HG02973 (cell line): ENCODE data around the gene APOBEC3A.
"Not testable (repeated sequence)": the region's sequence is repeated elsewhere in the genome, so short reads cannot be mapped to it uniquely, and the experiment has no call there.

Experiments used
- ATAC-seq: cut with Tn5 transposase; IDR thresholded peaks from one replicate; pipeline ENCODE4 v1.9.1; 2021; ENCODE audit warnings: moderate library complexity; ENCODE audit not compliant: unreplicated experiment

Gene APOBEC3A

DNA sequence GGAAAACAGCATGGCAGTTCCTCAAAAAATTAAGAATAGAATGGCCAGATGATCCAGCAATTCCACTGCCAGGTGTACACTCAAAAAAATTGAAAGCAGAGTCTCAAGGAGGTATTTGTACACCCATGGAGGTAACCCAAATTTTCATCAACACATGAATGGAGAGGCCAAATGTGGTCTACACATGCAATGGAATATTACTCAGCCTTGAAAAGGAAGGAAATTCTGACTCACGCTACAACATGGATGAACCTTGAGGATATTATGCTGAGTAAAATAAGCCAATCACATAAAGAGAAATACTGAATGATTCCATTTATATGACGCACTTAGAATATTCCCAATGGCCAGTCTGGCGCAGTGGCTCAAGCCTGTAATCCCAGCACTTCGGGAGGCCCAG, 19.9 kb downstream of the APOBEC3A start:
- ATAC-seq, result not testable (repeated sequence)

DNA sequence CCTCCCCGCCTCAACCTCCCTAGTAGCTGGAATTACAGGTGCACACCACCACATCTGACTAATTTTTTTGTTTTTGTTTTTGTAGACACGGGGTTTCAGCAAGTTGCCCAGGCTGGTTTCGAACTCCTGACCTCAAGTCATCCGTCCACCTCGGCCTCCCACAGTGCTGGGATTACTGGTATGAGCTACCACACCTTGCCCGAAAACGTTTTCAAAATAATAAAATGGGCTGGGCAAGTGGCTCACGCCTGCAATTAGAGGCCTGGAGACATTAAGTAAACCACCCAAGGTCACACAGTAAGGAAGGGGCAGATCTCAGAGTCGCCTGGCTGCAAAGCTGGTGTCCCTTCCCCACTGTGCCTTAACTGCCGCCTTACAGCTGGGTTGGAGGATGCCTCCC, 23.2 kb downstream of the APOBEC3A start:
- ATAC-seq, result not testable (repeated sequence)

DNA sequence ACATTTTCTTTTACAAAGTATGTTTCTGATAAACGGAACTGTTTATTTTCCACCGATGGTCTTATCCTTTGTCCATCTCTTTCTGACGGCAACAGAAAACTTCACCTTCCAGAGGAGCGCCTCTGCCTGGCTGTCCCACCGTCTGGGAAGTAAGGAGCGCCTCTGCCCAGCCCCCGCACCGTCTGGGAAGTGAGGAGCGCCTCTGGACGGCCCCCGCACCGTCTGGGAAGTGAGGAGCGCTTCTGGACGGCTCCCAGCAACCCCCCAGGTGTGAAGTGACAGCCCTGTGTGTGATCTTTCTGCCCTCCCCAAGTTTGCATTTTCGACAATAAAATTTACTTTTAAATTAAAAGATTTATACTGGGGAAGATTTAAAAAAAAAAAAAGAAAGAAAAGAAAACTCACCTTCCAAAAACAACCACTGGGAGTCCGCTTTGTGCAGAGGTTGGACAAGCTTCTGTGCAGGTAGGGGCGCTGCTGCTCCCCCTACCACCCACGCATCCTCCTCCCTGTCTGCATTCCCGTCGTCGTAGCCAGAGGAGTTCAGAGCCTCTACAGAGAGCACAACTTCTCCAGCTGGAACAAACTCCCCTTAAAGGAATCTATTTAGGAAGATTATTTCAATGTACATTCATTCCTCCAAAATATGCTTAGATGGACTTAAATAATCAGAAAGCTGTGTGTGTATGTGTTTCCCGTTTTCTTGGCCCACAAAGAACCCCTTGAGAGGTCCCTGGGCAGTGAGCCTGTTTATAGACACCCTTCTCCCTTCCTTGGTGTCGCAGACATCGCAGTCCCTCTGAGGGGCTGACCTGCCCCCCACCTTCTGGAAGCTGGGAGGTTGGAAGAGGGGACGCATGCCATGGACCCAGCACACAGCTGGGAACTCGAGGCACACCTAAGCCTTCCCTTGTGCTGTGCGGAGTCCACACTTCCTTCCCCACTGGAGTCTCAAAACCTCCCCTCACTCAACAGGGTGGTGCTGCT, 23.9 kb downstream of the APOBEC3A start:
- ATAC-seq, result no peak

DNA sequence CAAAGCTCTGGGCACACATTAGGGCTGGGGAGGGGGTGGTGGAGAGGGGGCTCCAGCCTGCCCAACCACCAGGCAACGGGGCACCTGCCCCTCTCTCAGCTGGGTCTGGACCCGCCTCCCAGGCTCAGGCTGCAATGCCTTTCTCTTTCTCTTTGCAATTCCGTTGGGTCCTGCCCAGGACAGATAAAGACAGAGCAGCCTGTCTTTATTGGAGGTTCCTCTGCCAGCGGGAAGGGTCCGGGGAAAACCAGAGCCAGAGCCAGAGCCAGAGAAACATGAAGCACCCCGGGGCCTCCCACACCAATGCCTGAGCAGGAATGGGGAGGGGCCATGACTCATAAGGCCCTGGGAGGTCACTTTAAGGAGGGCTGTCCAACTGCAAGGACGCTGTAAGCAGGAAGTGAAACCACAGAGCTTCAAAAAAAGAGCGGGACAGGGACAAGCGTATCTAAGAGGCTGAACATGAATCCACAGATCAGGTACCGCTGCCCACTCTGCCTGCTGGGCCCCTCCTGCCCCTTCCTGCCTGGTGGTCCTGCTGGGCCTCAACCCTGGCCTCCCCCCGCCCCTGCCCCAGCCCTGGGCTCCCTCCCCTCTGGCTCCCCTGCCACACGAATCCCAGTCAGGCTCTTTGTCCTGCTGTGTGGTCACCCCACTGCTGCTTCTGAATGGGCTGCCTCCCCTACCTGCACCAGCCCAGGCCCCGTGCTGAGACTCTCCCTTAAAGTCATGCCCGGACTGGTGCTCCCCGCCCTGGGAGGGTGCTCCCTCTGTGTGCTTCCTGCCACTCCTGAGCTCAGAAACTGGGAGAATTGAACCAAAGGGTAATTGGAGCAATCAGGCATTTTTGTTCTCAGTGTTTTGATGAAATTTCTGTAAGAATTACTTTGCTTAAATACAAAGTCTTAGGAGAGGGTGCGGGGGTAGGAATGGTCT, 24.9 kb downstream of the APOBEC3A start, which contains the start of gene APOBEC3B:
APOBEC3B (plus strand) TSS at position 356 of the 936 bp plus-strand sequence; CDS start at position 463, 107 bp downstream.
- ATAC-seq, result peak; percentile 49

DNA sequence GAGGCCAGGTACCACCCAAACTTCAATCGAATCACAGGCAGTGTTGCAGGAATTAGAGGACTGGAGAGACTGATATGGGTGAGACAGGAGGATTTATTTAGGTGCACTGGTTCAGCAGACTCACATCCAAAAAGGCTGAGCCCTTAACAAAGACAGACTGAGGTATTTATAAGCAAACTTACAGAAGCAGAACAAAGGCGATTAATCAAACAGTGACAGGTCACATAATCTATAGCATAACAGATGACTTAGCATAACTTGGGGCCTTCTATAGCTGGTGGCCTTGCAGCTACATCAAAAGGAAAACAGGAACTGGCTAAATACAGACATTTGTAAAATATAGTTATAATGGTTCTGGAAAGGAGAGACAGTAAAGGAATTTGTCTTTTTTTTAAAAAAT, 26.8 kb downstream of the APOBEC3A start:
- no peak for ATAC-seq

DNA sequence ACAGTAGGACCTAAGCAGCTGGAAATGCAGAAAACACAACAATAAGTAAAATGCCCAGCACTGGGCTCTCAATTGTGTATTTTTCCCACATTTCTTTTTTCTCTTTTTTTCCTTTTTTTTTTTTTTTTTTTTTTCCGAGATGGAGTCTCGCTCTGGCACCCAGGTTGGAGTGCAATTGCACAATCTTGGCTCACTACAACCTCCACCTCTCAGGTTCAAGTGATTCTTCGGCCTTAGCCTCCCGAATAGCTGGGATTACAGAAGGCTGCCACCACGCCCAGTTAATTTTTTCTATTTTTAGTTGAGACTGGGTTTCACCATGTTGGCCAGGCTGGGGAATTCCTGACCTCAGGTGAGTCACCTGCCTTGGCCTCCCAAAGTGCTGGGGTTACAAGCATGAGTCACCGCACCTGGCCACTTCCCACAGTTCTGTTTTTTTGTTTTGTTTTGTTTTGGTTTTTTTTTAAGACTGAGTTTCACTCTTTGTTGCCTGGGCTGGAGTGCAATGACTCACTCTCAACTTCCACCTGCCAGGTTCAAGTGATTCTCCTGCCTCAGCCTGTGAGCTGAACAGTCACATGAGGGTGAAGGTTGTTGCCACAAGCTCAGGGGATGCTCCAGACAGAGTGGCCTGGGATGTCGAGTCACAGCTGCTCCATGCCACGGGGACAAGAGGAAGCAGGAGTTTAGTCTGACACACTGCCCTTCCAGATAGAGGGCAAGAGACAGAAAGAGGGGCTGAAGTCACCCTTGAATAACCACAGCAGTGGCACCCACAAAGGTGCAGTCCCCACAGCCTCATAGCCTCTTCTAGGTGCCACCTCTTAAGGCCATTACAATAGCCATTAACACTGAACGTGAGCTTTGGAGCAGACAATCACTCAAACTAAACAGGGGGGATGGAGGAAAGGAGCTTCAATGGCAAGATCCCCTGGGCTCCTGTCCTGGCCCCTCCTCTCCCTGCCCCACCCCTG, 27.7 kb downstream of the APOBEC3A start:
- peak; percentile 61 for ATAC-seq

DNA sequence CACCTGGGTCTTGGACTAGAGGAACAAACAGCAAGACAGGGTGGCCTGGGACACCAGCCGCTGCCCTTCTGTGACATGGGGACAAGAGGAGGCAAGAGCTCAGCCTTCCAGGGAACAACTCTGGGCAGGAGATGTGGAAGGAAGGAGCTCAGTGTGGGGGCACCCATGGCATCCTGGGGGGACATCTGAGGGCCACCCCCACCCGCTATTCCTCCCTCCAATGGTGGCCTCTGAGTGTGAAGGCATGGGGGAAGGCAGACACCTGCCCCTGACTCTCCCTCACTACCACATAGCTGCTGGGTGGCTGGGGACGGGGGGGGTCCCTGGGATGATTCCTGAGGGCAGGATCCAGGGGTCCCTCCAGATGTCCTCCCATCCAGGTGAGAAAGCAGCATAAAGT, 29.2 kb downstream of the APOBEC3A start:
- no peak for ATAC-seq

DNA sequence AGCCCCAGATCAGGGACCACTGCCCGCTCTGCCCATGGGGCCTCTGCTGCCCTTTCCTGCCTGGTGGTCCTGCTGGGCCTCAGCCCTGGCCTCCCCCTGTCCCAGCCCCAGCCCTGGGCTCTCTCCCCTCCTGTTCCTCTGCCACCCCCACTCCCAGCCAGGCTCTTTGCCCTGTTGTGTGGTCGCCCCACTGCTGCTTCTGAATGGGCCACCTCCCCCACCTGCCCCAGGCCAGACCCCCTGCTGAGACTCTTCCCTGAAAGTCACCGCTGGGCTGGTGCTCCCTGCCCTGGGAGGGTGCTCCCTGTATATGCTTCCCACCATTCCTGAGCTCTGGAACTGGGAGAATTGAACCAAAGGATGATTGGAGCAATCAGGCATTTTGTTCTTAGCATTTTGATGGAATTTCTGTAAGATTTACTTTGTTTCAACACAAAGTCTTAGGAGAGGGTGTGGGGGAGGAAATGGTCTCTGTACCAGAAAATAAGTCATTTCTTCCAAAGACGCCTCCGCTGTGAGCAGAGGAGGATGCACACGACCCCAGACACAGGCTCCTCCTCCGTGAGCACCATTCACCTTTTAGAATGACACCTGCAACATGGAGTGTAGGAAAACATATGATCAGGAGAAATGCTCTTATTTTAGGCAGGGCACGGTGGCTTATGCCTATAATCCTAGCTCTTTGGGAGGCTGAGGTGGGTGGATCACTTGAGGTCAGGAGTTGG, 29.9 kb downstream of the APOBEC3A start:
- no peak for ATAC-seq

DNA sequence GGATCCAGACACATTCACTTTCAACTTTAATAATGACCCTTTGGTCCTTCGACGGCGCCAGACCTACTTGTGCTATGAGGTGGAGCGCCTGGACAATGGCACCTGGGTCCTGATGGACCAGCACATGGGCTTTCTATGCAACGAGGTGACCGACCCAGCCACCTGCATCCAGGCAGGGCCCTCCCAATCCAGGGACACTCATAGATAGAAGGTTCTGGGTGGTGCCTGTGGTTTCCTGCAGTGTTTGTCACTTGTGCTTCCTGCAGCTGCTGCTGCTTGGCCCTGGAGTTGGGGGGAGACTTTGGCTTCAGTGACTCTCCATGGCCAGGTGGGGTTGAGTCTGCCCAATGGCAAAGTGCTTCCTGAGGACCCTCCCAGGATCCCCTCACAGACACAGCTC, 32.1 kb downstream of the APOBEC3A start:
- no peak for ATAC-seq

DNA sequence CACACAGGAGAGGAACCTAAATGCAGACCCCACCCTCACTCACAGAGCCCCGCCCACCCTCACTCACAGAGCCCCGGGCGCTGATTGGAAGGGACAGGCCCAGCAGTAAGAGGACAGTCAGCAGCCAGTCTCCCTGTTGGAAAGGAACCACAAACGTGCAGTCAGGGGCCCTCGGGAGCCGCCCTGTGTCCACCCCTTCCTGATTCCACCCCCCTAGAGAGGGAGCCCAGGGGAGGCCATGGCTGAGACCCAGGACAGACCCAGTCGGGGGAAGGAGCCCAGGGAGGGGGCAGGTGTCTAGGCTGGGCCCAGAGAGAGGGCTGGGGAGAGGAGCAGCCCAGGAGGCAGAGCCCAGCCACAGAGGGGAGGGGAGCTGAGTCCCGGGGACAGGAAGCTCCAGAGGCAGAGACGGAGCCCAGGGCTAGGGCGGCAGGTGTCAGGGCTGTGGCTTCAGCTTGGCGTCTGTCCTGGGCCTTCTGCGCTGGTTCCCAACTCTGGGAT, 35.5 kb downstream of the APOBEC3A start:
- ATAC-seq, result not testable (repeated sequence)

DNA sequence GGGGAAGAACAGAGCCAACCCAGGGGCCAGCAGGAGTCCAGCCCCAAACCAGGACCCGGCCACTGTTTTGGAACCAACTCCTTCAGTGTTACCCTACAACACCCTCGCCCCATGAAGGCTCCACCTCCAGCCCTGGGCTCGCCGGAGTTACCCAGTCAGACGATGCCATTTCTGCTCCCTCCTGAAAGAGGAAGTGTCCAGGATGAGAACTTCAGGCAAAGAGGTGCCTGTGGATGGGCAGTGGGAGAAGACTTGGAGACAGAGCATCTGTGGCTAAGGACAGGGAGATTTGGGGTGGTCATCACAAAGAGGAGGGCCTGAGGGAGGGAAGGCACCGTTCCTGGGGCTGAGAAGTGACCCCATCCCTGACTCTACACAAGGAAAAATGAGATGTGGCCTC, 38.7 kb downstream of the APOBEC3A start:
- no peak for ATAC-seq

DNA sequence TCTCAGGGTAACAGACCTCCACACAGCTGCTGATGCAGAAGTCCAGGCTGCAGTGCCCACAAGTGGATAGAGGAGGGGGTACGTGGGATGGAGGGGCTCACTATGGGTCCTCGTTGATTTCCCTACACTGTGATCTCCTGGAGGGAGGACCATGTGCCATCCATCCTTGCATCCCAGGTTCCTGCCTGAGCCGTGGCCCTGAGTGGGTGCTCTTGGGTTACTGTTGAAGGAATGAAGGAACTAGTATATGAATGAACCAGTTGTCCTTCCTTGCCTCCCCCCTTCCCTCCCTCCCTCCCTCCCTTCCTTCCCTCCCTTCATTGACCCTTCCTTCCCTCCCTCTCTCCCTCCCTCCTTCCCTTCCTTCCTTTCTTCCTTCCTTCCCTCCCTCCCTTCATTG, 40.1 kb downstream of the APOBEC3A start:
- ATAC-seq, result no peak

DNA sequence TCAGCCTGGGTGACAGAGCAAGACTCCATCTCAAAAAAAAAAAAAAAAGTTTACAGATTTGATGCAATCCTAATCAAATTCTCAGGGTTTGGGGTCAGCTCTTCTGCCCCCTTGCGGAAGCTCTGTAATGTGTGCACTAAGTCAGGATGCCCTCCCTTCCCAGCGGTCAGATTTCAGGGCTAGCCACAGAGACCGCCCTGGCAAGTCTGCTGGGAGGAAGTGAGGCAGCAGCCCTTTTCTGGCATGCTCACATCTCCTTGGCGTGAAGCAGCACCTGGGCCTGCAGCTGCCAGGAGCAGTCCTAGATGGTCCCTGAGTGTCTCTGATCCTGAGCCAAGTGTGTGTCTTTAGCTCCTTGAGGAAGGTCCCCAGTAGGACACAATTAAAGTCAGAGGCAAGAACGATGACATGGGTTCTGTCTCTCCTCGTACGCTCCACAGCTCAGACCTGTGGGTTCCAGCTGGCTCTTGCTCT, 45.8 kb downstream of the APOBEC3A start:
- peak; percentile 56 for ATAC-seq

DNA sequence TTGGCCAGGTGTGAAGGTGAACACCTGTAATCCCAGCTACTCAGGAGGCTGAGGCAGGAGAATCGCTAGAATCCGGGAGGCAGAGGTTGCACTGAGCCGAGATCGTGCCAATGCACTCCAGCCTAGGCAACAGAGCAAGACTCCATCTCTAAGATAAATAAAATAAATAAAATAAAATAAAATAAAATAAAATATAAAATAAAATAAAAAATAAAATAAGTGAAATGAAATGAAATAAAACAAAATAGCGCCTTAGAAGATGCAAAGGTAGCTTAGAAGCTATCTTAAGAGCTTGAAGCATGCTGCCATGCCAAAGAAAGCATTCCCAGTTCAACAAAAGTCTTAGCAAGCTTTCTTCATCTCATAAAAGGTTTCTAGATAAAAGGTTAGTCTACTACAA, 49.8 kb downstream of the APOBEC3A start:
- ATAC-seq, result no peak

DNA sequence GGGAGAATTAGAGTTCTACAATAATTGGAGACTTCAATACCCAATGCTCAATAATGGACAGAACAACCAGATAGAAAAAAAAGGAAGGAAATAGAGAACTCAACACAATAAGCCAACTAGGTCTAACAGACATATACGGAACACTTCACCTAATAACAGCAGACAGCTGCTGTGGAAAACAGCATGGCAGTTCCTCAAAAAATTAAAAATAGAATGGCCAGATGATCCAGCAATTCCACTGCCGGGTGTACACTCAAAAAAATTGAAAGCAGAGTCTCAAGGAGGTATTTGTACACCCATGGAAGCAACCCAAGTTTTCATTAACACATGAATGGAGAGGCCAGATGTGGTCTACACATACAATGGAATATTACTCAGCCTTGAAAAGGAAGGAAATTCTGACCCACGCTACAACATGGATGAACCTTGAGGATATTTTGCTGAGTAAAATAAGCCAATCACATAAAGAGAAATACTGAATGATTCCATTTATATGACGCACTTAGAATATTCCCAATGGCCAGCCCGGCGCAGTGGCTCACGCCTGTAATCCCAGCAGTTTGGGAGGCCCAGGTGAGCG, 51.0 kb downstream of the APOBEC3A start:
- not testable (repeated sequence) for ATAC-seq

DNA sequence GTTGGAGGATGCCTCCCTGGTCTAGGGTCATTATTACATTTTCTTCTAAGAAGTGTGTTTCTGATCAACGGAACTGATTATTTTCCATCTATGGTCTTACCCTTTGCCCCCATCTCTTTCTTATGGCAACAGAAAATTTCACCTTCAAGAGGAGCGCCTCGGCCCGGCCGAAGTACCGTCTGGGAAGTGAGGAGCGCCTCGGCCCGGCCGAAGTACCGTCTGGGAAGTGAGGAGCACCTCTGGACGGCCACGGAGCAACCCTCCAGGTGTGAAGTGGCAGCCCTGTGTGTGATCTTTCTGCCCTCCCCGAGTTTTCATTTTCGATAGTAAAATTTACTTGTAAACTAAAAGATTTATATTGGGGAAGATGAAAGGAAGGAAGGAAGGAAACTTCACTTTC, 53.5 kb downstream of the APOBEC3A start:
- no peak for ATAC-seq
